Activated T-cell treated with anti-CD3 and anti-CD28 coated beads, Interleukin-2, amount 50 U/mL, for 48 hours (primary cell): ENCODE results near the gene PRKD2.
"Not testable (repeated sequence)": the region's sequence is repeated elsewhere in the genome, so short reads cannot be mapped to it uniquely, and the experiment has no call there.

ENCODE experiments used
- DNase-seq, 2 experiments: peaks; one replicate each; pipeline ENCODE4 v3.0.0-alpha.2; 2020

PRKD2 gene

DNA sequence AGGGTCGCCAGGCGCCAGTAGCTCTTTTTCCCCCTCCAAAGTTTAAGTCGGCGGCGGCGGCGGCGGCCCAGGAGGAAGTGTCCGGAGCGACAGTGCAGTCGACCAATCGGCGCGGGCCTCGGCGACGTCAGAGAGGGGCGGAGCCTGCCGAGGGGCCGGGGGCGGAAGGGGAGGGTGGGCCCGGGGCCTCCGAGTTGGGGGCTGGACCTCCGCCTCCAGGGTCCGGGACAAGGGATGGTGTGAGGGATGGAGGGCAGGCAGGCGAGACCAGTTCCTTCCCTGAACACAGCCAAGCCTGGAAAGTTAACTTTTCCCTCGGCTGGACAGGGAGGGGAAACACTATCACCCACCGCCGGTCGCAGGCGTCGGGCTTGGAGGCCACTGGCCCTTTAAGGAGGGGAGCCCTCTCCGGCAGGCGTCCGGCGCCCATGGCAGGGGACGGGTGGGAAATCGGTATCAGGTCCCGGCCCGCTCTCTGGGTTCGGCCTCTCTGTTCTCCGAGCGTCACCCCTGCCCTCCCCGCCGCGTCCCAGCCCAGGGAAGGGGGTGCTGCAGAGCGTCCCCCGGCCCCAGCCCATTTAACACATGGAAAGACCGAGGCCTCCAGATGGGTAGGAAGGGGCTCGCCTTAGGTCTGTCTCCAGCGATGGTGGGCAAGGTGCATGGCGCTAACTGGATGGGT, at the start of gene PRKD2:
TSS of gene PRKD2 (minus strand) at position 81 of the 682 bp plus-strand sequence. CDS start 744 bp downstream, outside the sequence.
- peak; percentile 95 to 96 for DNase-seq

DNA sequence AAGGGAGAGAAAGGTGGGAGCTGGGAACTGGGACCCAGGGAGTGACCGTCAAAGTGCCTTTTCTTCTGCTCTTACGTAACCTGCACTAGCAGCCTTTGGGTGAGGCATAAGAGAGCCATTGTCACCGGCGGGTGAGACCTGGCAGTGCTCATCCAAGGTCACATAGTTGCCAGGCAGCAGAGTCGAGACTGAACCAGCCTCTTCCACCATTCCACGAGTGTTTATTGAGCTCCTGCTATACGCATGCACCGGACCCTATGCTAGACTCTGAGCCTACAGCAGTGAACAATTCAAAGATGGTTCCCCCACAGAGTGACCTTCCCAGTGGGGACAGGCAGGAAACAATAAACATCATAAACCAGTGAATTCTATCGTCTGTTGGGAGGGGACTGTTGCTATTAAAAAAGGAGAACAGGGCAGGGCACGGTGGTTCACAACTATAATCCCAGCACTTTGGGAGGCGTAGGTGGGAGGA, 47.9 kb upstream of the PRKD2 start:
- DNase-seq = no peak

DNA sequence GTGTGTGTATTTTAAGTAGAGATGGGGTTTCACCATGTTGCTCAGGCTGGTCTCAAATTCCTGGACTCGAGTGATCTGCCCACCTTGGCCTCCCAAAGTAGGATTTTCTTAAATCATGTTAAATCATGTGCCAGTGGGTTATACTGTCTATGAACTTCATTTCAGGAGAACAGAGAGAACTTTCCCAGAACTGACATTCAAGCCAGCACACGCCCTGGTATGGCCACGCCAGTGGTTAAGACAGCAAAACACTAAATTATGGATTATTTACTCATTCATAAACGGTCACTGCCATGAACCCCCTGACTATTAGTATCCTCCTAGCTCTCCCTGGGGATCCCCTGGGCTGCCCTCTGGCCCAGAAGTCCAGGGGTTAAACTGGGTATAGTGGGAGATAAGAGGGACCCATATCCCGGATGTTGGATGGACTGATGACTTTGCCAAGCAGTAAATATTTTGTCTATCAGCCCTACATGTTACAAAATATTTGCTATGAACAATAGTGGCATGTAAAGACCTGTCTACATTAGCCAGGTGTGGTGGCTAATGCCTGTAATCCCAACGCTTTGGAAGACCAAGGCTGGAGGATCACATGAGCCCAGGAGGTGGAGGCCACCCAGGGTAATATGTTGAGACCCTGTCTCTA, 45.5 kb upstream of the PRKD2 start:
- no peak for DNase-seq

DNA sequence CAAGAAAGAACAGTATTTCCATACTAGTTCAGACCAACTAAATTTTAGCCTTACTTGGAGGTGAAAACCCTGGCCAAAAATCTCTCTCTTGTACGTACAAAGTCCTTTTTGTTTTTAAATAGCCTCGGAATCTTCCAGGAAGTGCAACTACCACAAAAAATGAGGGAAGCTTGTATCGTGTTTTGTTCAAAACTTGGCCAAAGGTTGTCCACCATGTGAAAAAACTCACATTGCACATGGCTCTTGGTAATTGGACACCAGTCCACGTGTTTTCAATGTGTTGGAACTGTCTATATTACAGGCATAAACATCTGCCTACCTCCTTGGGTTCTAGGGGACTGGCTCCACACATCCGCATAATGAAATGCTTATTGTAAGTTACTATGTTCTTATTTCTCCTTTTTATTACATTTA, 44.5 kb upstream of the PRKD2 start:
- DNase-seq = no peak

DNA sequence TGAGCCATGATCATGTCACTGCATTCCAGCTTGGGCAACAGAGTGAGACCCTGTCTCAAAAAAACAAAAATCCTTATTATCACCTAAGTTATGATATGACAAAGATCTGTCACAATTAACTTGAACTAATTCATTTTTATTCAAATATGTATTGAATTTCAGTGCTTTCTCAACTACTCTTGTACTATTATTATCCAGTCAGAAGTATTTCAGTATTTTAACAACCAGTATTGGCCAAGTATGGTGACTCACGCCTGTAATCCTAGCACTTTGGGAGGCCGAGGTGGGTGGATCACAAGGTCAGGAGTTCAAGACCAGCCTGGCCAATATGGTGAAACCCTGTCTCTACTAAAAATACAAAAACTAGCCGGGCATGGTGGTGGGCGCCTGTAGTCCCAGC, 44.0 kb upstream of the PRKD2 start:
- not testable (repeated sequence) for DNase-seq

DNA sequence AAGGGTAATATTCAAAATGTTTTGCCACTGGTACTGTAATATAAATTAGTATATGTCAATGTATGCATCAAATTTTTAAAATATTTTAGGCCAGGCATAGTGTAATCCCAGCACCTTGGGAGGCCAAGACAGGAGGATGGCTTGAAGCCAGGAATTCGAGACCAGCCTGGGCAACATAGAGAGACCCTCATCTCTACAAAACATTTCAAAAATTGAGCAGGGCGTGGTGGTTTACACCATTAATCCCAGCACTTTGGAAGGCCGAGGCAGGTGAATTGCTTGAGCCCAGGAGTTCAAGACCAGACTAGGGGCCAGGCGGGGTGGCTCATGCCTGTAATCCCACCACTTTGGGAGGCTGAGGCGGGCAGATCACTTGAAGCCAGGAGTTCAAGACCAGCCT, 43.4 kb upstream of the PRKD2 start:
- DNase-seq = no peak

DNA sequence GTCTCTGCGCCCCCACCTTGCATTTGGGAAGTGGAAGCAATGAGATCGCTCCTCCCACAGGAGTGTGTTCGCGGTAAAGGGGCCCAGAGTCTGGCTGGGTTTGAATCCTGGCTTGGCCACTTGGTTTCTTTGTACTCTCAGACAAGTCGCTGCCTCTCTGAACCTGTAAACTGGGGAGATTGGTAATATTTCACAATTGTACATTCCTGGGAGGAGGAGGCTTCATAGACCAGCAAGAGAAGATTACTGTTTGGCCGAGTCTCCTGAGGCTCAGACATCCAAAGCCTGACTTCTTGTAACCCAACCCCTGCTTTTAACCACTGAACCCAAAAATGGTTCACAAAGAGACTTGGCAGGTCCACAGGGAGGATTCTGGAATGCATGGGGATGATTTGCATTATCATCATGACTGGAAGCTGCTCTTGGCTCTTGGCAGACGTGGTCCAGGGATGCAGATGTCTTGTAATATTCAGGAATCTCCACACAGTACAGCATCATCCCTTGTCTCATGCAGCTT, 43.0 kb upstream of the PRKD2 start:
- no peak for DNase-seq

DNA sequence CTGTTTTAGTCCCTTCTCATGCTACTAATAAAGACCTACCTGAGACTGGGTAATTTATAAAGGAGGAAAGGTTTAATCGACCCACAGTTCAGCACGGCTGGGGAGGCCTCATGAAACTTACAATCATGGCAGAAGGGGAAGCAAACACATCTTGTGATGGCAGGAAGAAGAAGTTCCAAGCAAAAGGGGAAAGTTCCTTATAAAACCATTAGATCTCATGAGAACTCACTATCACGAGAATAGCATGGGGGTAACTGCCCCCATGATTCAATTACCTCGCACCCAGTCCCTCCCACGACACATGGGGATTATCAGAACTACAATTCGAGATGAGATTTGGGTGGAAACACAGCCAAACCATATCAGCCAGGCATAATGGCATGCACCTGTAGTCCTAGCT, 42.3 kb upstream of the PRKD2 start:
- no peak for DNase-seq

DNA sequence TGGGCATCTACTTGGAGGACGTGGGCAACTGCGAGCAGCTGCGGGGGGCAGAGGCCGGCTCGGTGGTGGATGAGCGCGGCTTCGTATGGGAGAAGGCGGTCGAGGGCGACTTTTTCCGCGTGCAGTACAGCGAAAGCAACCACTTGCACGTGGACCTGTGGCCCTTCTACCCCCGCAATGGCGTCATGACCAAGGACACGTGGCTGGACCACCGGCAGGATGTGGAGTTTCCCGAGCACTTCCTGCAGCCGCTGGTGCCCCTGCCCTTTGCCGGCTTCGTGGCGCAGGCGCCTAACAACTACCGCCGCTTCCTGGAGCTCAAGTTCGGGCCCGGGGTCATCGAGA, 39.6 kb upstream of the PRKD2 start:
- DNase-seq = no peak

DNA sequence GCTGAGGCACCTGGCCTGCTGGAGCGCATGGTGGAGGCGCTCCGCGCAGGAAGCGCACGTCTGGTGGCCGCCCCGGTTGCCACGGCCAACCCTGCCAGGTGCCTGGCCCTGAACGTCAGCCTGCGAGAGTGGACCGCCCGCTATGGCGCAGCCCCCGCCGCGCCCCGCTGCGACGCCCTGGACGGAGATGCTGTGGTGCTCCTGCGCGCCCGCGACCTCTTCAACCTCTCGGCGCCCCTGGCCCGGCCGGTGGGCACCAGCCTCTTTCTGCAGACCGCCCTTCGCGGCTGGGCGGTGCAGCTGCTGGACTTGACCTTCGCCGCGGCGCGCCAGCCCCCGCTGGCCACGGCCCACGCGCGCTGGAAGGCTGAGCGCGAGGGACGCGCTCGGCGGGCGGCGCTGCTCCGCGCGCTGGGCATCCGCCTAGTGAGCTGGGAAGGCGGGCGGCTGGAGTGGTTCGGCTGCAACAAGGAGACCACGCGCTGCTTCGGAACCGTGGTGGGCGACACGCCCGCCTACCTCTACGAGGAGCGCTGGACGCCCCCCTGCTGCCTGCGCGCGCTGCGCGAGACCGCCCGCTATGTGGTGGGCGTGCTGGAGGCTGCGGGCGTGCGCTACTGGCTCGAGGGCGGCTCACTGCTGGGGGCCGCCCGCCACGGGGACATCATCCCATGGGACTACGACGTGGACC, 39.1 kb upstream of the PRKD2 start:
- no peak for DNase-seq

DNA sequence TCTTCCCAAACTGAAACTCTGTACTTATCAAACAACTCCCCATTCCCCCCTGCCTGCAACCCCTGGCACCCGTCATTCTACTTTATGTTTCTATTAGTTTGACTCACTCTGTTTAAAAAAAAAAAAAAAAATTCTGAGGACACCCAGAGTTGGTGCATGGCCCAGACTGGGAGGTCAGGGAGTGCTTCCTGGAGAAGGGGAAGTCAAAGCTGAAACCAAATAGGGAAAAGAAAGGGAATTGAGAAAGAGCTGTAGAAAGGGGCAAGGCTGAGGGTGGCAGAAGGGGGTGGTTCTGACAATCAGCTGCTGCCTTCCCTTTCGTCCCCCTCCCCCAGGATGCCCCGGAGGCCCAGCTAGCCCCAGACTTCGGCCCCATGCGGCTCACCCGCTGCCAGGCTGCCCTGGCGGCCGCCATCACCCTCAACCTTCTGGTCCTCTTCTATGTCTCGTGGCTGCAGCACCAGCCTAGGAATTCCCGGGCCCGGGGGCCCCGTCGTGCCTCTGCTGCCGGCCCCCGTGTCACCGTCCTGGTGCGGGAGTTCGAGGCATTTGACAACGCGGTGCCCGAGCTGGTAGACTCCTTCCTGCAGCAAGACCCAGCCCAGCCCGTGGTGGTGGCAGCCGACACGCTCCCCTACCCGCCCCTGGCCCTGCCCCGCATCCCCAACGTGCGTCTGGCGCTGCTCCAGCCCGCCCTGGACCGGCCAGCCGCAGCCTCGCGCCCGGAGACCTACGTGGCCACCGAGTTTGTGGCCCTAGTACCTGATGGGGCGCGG, 38.4 kb upstream of the PRKD2 start:
- DNase-seq = no peak

DNA sequence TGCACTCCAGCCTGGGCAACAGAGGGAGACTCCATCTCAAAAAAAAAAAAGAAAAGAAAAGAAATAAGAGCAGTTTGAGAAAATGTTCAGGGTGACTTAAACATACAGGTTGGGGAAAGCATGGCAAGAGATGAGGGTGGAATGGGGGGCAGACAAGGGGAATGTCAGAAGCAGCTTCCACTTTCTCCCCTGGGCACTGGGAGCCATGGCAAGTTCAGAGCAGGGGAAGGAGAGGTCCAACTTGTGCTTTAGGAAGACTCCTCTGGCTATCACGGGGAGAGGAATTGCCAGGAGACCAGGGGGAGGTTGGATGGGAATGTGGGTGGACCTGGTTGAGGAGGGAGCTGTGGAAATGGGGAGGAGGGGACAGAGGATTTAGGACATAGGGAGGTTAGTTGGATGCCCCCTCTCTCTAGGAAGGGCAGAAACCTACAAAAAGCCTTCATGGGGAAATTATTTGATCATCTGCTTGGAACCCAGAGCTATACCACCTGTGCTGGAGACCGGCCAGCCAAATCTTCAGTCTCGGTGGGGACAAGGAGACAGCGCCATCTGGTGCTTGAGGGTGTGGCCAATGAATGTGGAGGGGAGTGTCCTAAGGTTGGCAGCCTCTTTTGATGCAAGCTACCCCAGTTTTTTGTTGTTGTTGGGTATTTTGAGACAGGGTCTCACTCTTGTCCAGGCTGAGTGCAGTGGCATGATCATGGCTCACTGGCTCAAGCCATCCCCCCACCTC, 36.7 kb upstream of the PRKD2 start:
- peak; percentile 76 to 79 for DNase-seq

DNA sequence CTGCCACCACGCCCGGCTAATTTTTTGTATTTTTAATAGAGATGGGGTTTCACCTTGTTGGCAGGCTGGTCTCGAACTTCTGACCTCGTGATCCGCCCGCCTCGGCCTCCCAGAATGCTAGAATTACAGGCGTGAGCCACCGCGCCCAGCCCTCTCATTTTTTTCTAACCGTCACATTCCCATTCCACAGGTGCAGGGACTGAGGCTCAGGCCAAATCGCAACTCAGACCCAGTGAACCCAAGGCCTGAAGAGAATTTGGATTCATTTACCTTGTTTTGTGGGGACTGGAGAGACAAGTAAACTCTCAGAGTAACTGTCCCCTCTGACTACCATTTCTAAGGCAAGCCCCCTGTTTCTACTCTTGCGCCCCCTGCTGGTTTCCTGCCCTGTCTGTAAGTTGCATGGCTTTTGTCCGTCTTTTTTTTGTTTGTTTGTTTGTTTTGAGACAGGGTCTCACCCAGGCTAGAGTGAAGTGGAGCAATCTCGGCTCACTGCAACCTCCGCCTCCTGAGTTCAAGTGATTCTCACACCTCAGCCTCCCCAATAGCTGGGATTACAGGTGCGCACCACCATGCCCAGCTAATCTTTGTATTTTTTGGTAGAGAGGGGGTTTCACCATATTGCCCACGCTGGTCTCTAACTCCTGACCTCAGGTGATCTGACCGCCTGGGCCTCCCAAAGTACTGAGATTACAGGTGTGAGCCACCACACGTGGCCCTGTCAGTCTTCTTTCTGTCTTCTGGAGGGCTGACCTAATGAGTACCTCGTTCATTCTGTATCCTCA, 31.6 kb upstream of the PRKD2 start:
- peak; percentile 83 to 87 for DNase-seq

DNA sequence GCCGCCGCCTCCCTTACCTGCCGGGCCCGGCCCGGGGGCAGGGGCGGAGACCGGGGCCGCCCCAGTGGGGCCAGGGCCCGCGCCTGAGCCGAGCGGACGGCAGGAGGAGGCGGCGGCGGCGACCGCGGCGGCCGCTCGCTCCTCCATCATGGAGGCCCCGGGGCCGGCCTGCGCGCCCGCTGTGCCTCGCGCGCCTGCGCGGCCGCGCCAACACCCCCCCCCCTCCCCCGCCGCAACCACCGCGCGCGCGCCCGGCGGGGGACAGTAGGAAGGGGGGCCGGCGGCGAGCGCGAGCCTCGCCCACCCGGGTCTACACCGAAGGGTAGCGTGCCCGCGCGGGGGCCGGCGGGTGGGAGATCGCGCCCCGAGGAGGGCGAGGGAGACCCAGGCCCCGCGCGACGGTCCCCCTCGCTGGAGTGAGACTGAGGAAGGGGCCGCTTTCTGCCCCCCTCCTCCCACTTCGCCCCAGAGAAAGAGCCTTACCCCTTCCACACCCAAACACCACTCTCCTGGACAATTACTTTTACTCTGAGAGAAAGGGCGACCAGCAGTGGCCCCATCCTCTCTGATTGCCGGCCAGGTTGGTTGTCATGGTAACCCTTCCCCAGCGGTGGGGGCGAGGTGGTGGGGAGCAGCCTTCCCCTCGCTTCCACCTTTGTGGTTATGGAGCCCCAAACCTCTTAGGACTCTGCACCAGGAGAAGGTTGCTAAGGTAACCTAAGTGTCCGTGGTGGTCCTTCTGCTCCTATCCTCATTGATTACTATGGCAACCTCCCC, 29.6 kb upstream of the PRKD2 start, which contains the start of gene STRN4:
TSS of gene STRN4 (minus strand) at position 170 of the 777 bp plus-strand sequence. CDS start at position 150, 20 bp downstream.
- peak; percentile 65 to 74 for DNase-seq

DNA sequence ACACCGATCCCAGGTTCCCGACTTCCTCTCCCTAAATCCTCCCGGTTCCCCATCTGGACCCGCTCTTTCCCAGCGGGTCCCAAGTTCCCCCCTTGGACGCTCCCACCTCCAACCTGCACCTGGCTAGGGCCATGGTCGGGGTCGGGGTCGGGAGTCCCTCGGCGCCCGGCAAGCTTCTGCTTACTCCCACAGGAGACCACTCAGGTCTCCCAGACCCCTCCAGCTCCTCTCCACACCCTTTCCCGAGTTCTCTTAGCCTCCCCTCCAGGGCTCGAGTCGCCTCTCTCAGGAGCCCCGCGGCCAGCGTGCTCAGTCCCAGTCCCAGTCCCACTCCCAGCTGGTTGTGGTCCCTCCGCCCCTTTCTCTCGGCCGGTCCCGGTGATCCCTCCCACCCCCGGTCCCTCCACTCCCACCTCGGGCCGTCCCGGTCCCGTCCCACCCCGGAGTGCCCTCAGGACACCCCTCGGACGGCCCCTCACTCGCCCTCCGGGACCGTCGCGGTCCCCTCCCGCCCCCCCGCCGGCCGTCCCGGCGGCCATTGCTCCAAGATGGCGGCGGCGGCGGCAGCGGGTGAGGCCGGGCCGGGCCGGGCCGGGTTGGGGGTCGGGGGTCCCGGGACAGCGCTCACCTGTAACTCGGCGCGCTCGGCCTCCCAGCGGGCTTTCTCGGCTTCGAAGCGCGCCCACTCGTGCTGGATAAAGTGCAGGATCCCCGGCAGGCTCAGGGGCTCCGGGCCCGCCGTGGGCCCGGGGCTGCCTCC, 28.8 kb upstream of the PRKD2 start, which contains the start of gene FKRP:
TSS of gene FKRP (plus strand) at position 537 of the 760 bp plus-strand sequence. CDS start 9,394 bp downstream, outside the sequence.
- peak in 1 of 2 experiments; percentile 63 for DNase-seq

DNA sequence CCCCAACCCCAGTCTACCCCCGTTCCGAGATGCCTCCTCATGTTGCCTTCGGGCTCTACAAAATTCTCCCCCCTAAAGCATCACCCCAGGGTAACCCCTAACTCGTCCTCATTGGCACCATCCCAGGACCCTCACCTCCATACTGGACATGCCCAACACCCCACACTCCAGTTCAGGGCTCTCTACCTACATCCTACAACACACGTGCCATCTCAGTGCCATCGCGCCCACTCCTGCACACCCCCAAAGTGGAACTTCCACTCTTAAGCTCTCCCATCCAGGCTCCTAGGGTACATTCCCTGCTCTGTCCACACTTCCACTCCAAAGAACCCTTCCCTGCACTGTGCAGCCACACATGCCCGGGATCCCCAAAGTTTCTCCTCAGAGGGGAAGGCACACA, 28.1 kb upstream of the PRKD2 start:
- DNase-seq = no peak

DNA sequence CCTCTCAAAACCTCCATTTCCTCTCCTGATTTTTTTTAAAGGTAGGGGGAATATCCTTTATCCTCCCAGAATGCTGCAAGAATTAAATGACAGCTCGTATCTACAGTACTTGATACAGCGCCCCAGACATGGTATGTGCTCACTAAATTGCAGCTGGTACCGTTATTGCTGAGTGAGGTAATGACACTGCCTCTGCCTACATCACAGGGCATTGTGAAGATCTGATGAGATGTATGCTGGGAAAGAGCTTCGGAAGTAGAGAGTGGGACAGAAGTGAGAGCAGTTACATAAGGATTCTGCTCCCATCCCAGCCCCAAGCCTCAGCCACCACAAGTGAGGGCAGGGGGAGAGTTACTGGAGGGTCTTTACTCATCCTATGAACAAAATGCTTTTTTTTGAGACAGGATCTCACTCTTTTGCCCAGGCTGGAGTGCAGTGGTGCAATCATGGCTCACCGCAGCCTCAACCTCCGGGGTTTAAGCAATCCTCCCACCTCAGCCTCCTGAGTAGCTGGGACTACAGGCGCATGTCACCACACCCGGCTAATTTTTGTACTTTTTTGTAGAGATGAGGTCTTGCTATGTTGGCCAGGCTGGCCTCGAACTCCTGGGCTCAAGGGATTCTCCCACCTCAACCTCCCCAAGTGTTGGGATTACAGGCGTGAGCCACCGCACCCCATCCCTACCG, 27.2 kb upstream of the PRKD2 start:
- no peak for DNase-seq

DNA sequence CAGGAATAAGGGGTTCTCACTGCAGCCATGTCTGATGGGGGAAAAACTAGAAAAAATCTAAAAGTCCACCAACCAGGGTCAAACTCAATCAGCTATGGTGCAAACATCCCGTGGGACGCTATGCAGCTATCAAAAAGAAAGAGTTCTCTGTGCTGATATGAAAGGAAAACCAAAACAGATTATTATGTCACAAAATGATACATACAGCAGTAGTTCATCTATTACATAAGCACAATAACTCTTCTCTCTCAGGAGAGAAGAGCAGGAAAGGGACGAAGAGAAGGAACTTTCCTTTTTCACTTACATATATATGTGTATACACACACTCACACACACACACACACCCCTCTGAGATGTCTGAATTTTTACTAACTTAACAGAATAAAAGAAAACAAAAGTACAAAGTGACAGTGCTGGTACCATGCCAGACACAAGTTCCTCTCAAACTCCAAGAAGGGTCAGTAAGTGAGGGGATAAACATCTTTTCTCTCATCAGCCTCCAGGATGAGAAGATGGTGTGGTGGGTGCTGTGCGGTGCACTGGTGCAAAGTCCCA, 26.1 kb upstream of the PRKD2 start:
- DNase-seq = no peak

DNA sequence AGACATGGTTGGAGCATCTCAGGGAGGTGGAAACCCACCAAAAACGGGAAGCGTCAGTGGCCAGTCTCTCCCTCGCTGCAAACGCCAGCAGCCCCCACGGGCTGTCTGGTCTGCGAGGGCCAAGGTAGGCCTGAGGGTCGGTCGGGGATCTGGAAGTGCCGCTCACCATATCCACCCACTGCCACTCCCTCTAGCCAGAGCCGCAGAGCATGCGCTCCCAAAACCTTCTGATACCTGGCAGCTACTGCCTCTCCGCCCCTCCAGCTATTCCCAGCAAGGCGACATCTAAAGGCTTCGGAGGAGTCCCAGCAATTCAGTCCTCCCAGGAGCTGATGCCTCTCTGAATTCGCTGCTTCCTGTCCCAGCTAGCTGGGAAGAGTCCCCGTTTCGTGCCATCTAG, 24.5 kb upstream of the PRKD2 start:
- DNase-seq = no peak
